ENCODE results near the gene ALPG. TPM values are rescaled to one million over a fixed set of nuclear protein-coding genes. Genes with fewer than 3 reads are reported as not detected.

ALPG gene
- total RNA-seq, 1 experiment from 2014 or later, result 1.2 TPM

GRCh38 chr2:232400256-232401015 lies 6.2 kb upstream of the ALPG start:
- TF ChIP-seq ZNF219 (CRISPR knock-in tag; IDR thresholded peaks at IDR 0.05; ENCODE audit: borderline replicate concordance), result no peak
- TF ChIP-seq SMAD3 (CRISPR knock-in tag; IDR thresholded peaks at IDR 0.05; ENCODE audit: borderline replicate concordance), result no peak
- TF ChIP-seq E2F5 (CRISPR knock-in tag; IDR thresholded peaks at IDR 0.05), result no peak
- TF ChIP-seq FOXP4 (CRISPR knock-in tag; IDR thresholded peaks at IDR 0.05), result no peak
- TF ChIP-seq GTF2I (CRISPR knock-in tag; conservative IDR thresholded peaks at IDR 0.05), result no peak
- TF ChIP-seq TCF7 (CRISPR knock-in tag; IDR thresholded peaks at IDR 0.05; ENCODE audit: low read depth), result no peak
- no peak for TF ChIP-seq IRF2 (CRISPR knock-in tag; IDR thresholded peaks at IDR 0.05; ENCODE audit: borderline replicate concordance, low read depth)
- TF ChIP-seq ZNF423 (CRISPR knock-in tag; IDR thresholded peaks at IDR 0.05), result no peak
- no peak for TF ChIP-seq CBFB (CRISPR knock-in tag; IDR thresholded peaks at IDR 0.05; ENCODE audit: low read depth)
- no peaks in the 10 kb centered on the region for H3K9me3 Mint-ChIP-seq
- DNase-seq (ENCODE audit: low spot score) (no peak), ATAC-seq (no peak)
- no peak overlapping the region for H3K27ac Mint-ChIP-seq
- H3K36me3 Mint-ChIP-seq, result no peaks in the 10 kb centered on the region
- peaks cover 11% of the 10 kb centered on the region for H3K4me1 Mint-ChIP-seq
- H3K27me3 Mint-ChIP-seq (ENCODE audit: low read depth), result no peaks in the 10 kb centered on the region
- ChIA-PET POLR2A (no interaction called here), CTCF (interaction anchor here (1.0 to 1.3 kb wide), 2 partner anchors 33 to 500 kb away, joined by 3 read pairs; no protein-coding TSS in a partner anchor)
- H3K4me3 Mint-ChIP-seq, result no peak overlapping the region

GRCh38 chr2:232402518-232402917 lies 4.1 kb upstream of the ALPG start:
- Mint-ChIP-seq H3K36me3 (no peaks in the 10 kb centered on the region), H3K9me3 (no peaks in the 10 kb centered on the region), H3K27ac (no peak overlapping the region), H3K4me3 (no peak overlapping the region), H3K4me1 (peaks cover 4% of the 10 kb centered on the region), H3K27me3 (ENCODE audit: low read depth) (no peaks in the 10 kb centered on the region)
- no peak for ATAC-seq
- no peak for DNase-seq (ENCODE audit: low spot score)
- ChIA-PET POLR2A (interaction anchor here (0.6 kb wide), 1 partner anchor 11 kb away, joined by 4 read pairs; no protein-coding TSS in a partner anchor), CTCF (interaction anchor here (0.6 to 1.4 kb wide), 2 partner anchors 35 to 551 kb away, joined by 3 read pairs; no protein-coding TSS in a partner anchor)
- TF ChIP-seq ZMAT4 (CRISPR knock-in tag; IDR thresholded peaks at IDR 0.05), result no peak
- TF ChIP-seq SOX15 (CRISPR knock-in tag; IDR thresholded peaks at IDR 0.05), result no peak
- TF ChIP-seq IRF2 (CRISPR knock-in tag; IDR thresholded peaks at IDR 0.05; ENCODE audit: borderline replicate concordance, low read depth), result no peak
- no peak for TF ChIP-seq ATF1 (CRISPR knock-in tag; IDR thresholded peaks at IDR 0.05)
- TF ChIP-seq MYBL2 (CRISPR knock-in tag; IDR thresholded peaks at IDR 0.05), result no peak
- TF ChIP-seq ZBTB43 (CRISPR knock-in tag; IDR thresholded peaks at IDR 0.05), result no peak
- TF ChIP-seq ZNF425 (CRISPR knock-in tag; conservative IDR thresholded peaks at IDR 0.05), result no peak
- no peak for TF ChIP-seq PRRX2 (CRISPR knock-in tag; IDR thresholded peaks at IDR 0.05)
- no peak for TF ChIP-seq AR (CRISPR knock-in tag; IDR thresholded peaks at IDR 0.05)
- no peak for TF ChIP-seq CREB1 (CRISPR knock-in tag; IDR thresholded peaks at IDR 0.05)
- no peak for TF ChIP-seq RELA (CRISPR knock-in tag; IDR thresholded peaks at IDR 0.05; ENCODE audit: borderline replicate concordance)
- TF ChIP-seq MLX (CRISPR knock-in tag; IDR thresholded peaks at IDR 0.05), result no peak
- no peak for TF ChIP-seq NFE2L1 (CRISPR knock-in tag; IDR thresholded peaks at IDR 0.05)
- no peak for TF ChIP-seq ZNF232 (CRISPR knock-in tag; IDR thresholded peaks at IDR 0.05)
- no peak for TF ChIP-seq FOXK1 (CRISPR knock-in tag; IDR thresholded peaks at IDR 0.05)
- no peak for TF ChIP-seq IRF1 (CRISPR knock-in tag; IDR thresholded peaks at IDR 0.05)

Data from WTC11 (cell line).